ENCODE data around the gene SASH1.

The SASH1 gene

GRCh38 chr6:148551226-148551625 lies 208.6 kb downstream of the SASH1 start:
- Histone ChIP-seq H3K79me2 (ENCODE audit: insufficient read depth, low read length) (no peaks in the 10 kb centered on the region), H2AFZ (ENCODE audit: low read depth, low read length) (no peak overlapping the region), H3K27ac (ENCODE audit: low read length) (no peak overlapping the region), H3K36me3 (ENCODE audit: insufficient read depth, low read length) (no peaks in the 10 kb centered on the region), H3K27me3 (ENCODE audit: insufficient read depth, low read length, poor library complexity) (no peaks in the 10 kb centered on the region), H3K9me3 (ENCODE audit: insufficient read depth, low read length, severe bottlenecking) (peaks cover 2% of the 10 kb centered on the region), H3K4me1 (ENCODE audit: insufficient read depth, low read length) (no peaks in the 10 kb centered on the region), H3K4me3 (ENCODE audit: low read depth in 1 of 2, low read length in 2 of 2) (no peak overlapping the region), H4K20me1 (ENCODE audit: insufficient read depth, low read length) (no peaks in the 10 kb centered on the region), H3K4me2 (ENCODE audit: insufficient read depth, low read length) (no peak overlapping the region), H3K9ac (ENCODE audit: low read depth, low read length) (no peak overlapping the region)
- TF ChIP-seq, protein P1, sequence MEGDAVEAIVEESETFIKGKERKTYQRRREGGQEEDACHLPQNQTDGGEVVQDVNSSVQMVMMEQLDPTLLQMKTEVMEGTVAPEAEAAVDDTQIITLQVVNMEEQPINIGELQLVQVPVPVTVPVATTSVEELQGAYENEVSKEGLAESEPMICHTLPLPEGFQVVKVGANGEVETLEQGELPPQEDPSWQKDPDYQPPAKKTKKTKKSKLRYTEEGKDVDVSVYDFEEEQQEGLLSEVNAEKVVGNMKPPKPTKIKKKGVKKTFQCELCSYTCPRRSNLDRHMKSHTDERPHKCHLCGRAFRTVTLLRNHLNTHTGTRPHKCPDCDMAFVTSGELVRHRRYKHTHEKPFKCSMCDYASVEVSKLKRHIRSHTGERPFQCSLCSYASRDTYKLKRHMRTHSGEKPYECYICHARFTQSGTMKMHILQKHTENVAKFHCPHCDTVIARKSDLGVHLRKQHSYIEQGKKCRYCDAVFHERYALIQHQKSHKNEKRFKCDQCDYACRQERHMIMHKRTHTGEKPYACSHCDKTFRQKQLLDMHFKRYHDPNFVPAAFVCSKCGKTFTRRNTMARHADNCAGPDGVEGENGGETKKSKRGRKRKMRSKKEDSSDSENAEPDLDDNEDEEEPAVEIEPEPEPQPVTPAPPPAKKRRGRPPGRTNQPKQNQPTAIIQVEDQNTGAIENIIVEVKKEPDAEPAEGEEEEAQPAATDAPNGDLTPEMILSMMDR (IDR thresholded peaks at IDR 0.05; ENCODE audit: borderline replicate concordance, extremely low read depth, low read length, poor library complexity, severe bottlenecking): no peak
- TF ChIP-seq EZH2 (IDR thresholded peaks at IDR 0.05; ENCODE audit: borderline replicate concordance, low read depth, low read length, severe bottlenecking): no peak
- DNase-seq (no peak), ATAC-seq (ENCODE audit: insufficient read depth, low read depth) (no peak)

- Histone ChIP-seq H3K4me3 (ENCODE audit: low read depth in 1 of 2, low read length in 2 of 2) (no peak overlapping the region), H4K20me1 (ENCODE audit: insufficient read depth, low read length) (no peaks in the 10 kb centered on the region), H3K27ac (ENCODE audit: low read length) (no peak overlapping the region), H3K4me1 (ENCODE audit: insufficient read depth, low read length) (peaks cover 17% of the 10 kb centered on the region), H3K79me2 (ENCODE audit: insufficient read depth, low read length) (no peaks in the 10 kb centered on the region), H3K36me3 (ENCODE audit: insufficient read depth, low read length) (no peaks in the 10 kb centered on the region), H3K9me3 (ENCODE audit: insufficient read depth, low read length, severe bottlenecking) (peaks cover 2% of the 10 kb centered on the region), H3K27me3 (ENCODE audit: insufficient read depth, low read length, poor library complexity) (no peaks in the 10 kb centered on the region), H2AFZ (ENCODE audit: low read depth, low read length) (no peak overlapping the region), H3K4me2 (ENCODE audit: insufficient read depth, low read length) (no peak overlapping the region), H3K9ac (ENCODE audit: low read depth, low read length) (no peak overlapping the region)
- no peak for DNase-seq
- no peak for TF ChIP-seq EZH2 (IDR thresholded peaks at IDR 0.05; ENCODE audit: borderline replicate concordance, low read depth, low read length, severe bottlenecking)
- TF ChIP-seq, protein P1 (IDR thresholded peaks at IDR 0.05; ENCODE audit: borderline replicate concordance, extremely low read depth, low read length, poor library complexity, severe bottlenecking): no peak
- no peak for ATAC-seq (ENCODE audit: insufficient read depth, low read depth)
Observed at GRCh38 chr6:148556410-148556809, 213.8 kb downstream of the SASH1 start.

- Histone ChIP-seq H3K27me3 (ENCODE audit: insufficient read depth, low read length, poor library complexity) (no peaks in the 10 kb centered on the region), H3K9ac (ENCODE audit: low read depth, low read length) (no peak overlapping the region), H3K36me3 (ENCODE audit: insufficient read depth, low read length) (no peaks in the 10 kb centered on the region), H3K9me3 (ENCODE audit: insufficient read depth, low read length, severe bottlenecking) (peaks cover 2% of the 10 kb centered on the region), H3K4me3 (ENCODE audit: low read depth in 1 of 2, low read length in 2 of 2) (no peak overlapping the region; a peak in 1 of 4 replicates), H3K4me2 (ENCODE audit: insufficient read depth, low read length) (peak overlapping the region; percentile 55), H2AFZ (ENCODE audit: low read depth, low read length) (no peak overlapping the region), H3K4me1 (ENCODE audit: insufficient read depth, low read length) (peaks cover 17% of the 10 kb centered on the region), H3K27ac (ENCODE audit: low read length) (no peak overlapping the region), H4K20me1 (ENCODE audit: insufficient read depth, low read length) (no peaks in the 10 kb centered on the region; the same call in 1 of the 2 replicates), H3K79me2 (ENCODE audit: insufficient read depth, low read length) (no peaks in the 10 kb centered on the region)
- TF ChIP-seq, protein P1 (IDR thresholded peaks at IDR 0.05; ENCODE audit: borderline replicate concordance, extremely low read depth, low read length, poor library complexity, severe bottlenecking): no peak
- TF ChIP-seq EZH2 (IDR thresholded peaks at IDR 0.05; ENCODE audit: borderline replicate concordance, low read depth, low read length, severe bottlenecking): no peak
- peak; percentile 91 for ATAC-seq (ENCODE audit: insufficient read depth, low read depth)
- peak; percentile 70 for DNase-seq
Observed at GRCh38 chr6:148557796-148558321, 215.2 kb downstream of the SASH1 start.
